Stimulated activated CD8-positive, alpha-beta memory T cell treated with anti-CD3 and anti-CD28 coated beads, Interleukin-15, amount 100 ng/mL, for 4 hours (primary cell): ENCODE measurements around the gene TRIO.
"Not testable (repeated sequence)": the region's sequence is repeated elsewhere in the genome, so short reads cannot be mapped to it uniquely, and the experiment has no call there.

Source experiments
- DNase-seq, 2 donors: peaks; one replicate each; pipeline ENCODE4 v3.0.0-alpha.2; 2020; ENCODE audit warnings: low read depth in 2 of 2

Gene TRIO

DNA sequence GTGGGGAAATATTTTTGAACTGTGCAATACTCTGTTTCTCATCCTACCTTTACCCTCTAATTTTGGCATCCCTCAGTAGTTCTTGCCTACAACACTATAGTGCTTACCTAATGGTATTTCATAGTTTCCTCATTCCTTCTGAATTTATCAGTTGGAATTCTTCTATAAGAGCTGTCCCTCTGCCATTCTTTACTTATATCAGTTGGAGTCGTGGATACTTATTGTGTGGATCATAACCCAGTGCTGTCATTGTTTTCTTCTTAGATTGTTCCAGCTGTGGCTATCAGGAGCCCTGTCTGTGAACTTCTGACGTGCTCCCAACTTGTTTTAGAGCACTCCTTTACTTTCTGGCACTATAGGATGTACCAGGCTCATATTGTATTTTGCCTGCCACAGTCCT is 292.3 kb downstream of the TRIO start:
- no peak for DNase-seq

DNA sequence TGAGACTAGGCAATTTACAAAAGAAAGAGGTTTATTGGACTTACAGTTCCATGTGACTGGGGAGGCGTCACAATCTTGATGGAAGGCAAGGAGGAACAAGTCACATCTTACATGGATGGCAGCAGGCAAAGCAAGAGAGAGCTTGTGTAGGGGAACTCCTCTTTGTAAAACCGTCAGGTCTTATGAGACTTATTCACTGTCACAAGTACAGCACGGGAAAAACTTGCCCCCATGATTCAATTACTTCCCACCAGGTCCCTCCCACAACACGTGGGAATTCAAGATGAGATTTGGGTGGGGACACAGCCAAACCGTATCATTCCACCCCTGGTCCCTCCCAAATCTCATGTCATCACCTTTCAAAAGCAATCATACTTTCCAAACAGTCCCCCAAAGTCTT is 293.0 kb downstream of the TRIO start:
- not testable (repeated sequence) for DNase-seq

DNA sequence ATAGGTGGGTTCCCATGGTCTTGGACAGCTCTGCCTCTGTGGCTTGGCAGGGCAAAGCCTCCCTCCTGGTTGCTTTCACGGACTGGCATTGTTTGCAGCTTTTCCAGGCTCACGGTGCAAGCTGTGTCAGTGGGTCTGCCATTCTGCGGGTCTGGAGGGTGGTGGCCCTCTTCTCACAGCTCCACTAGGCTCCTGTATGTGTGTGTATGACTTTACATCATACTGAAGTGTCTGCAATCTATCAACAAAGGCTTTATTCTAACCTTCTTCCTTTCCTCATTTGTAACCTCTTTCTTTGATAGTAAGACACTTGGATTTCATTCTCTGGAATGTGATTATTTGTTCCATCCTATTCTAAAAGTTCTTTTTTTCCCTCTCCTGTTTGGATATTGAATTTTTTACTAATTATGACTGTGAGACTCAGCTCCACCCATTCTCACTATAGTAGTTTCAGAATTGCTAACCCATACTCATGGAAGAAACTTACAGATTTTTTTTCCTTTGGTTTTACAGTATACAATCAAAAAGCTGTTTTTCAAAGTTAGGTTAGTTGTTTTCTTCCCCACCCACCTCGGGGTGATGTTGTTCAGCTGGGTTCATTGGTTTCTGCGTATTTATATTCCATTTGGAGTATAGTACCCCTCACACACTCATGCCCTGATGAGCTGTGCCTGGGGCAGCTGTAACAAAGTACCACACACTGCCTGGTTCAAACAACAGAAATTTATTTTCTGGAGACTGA is 293.8 kb downstream of the TRIO start:
- DNase-seq: no peak

DNA sequence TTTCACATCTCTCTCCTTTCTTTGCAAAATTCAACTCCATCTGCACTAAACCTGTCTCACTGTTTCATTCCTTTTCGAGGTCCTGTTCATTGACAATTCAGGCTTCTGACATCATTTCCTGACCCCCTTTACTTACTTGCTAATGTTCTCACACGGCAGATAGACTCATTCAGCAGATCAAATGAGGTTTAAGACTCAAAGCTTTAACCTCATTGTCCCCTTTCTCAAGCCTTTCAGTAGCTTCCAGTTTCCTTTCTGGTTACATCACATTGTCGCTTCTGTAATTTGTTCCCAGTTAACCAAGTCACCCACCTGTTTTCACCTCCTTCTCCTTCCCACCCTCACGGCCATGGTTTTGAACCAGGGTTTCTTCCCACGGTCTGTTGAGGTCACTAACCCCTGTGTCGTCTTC is 295.1 kb downstream of the TRIO start:
- no peak for DNase-seq

DNA sequence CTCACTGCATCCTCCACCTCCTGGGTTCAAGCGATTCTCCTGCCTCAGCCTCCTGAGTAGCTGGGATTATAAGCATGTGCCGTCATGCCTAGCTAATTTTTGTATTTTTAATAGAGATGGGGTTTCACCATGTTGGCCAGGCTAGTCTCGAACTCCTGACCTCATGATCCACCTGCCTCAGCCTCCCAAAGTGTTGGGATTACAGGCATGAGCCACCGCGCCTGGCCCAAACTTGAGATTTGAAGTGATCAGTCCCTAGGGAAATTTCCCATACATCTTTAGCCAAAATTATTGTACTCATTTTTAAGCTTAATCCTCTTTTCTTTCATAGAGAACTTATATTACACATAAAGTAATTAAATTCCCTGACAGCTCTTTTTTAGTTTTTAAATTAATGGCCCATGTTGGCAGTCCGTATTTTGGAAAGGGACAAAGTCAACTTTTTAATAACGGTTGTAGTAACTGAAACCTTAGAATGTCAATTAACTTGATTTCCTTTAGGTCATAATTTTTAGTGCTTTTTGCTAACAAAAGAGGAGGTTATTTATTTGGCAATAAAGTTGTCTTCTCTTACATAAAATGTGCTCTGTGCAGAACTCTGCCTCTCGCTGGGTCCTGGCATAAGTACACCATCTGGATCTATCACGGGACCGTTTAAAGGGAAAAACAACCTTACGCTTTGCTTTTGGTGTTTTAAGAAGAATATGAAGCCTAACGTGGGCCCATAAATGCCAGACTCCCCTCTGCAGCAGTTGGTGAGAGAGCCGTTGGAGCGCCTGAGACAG is 296.1 kb downstream of the TRIO start:
- DNase-seq: no peak

DNA sequence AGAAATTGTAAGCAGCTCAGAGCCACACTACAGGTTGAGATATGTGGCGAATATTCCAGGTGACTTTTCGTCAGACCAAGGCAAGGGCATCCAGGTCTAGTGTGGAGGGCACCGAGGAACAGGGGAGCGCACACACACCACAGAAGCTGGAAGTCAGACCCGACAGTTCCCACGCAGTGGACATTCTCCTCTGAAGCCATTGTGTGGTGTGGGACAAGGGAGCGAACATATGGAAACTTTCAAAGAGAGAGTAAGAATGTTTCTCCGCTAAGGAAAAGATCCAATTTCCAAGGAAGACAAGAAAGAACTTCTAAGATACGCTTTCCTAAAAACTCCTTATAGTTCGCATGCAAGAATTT is 297.1 kb downstream of the TRIO start:
- DNase-seq: no peak

DNA sequence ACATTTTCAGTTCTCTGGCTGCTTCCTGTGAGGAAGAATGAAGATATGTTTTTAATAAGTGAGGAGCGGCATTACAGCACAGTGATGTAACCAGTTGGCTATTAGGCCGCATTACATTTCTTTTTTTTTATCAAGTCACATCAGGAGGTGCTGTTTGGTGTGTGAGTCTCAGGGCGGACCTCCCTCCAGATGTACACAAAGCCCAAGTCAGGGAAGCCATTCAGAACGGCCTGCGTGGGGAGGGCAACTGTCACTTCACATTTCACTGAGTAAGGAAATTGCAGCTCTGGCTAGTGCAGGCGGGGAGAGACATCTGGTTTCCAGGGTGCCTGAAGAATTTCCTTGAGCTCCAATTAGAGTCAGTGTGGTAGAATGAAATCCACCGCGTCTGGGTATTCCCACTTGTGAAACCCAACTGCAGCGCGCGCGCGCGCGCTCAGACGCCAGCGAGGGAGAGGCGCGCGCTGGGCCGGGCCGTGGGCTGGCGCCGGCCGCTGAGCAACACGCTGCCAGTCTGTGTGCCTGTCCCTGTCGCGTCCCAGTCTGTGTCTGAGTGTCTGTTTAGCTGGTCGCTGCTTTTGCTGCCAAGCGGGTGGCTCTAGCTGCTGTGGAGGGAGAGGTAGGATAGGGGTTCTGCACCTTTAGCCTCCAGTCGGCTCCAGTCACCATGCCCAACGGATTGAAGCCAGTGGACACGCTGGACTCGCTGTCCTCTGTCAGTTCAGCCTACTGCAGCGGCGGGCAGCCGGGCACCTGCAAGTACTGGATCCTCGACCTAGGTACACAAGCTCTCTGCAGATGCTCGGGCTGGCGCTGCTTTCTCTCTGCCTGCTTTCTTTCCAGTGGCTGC is 297.7 kb downstream of the TRIO start:
- DNase-seq: no peak

DNA sequence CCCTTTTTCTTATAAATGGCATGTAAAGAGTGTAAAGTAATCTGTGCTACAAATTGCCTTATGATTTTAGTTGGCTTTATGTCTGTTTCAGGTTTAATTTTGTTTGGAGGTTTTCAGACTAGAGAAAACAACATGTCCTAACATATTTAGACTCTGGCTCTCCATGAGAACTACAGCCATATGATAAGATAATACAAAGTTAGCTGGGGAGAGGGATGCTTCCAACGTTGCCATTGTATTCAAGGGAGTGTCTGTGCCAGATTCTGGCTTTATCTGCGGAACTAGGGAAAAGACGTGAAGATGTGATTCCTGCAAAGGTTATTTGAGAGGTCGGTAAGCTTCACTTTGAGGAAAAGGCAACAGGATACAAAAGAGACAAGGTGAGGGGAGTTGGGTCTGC is 298.5 kb downstream of the TRIO start:
- no peak for DNase-seq

DNA sequence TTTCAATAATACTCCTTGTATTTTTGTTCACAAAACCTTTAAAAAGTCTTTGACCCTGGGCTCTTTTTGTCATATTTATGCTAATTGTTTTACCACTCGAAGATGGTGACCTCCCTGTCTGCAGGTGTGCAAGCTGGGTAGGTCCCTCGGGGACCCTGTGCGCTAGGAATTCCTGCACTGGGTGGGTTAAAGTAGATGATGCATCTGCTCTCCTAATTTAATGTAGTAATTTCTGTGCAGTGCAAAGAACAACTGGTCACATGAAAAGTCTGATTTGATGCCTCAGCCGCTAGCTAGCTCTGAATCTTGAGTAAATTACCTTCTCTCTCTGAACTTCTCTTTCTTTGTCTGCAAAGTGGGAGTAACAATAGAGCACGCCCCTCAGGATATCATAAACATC is 299.4 kb downstream of the TRIO start:
- no peak for DNase-seq

DNA sequence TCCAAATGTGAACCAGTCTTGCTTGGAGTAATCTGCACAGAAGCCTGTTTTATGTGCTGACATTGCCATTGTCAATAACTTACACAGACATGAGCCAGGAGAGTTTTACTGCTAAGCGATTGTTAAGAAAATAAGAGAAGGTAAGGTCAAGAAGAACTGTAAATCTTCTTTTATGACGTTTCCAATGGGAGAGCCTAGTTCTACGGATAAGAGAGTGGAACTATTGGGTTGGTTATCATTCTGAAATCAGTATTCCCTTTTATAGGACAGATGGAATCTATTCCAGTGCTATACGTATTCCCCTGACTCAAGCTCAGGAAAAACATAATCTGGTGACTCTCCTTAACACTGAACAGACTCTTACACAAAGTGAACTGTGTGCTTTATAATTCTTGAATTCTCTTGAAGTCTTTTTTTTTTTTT is 300.5 kb downstream of the TRIO start:
- DNase-seq: no peak

DNA sequence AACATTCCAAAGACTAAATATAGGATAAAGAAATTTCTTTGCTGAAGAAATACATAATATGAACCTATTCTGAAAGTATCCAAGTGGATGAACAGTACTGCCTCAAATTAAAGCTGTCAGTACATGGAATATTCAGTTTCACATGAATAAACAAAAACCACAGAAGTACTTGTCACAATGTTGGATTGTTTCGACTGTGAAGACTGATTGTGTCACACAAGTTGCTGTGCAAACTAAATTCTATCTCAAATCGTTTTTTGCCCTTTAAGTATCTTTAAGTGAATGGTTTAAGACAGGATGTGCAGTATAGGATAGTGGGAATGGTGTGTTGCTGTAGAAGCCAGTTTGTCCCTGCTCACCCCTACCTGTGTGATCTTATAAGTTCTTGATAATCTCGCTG is 301.0 kb downstream of the TRIO start:
- no peak for DNase-seq

DNA sequence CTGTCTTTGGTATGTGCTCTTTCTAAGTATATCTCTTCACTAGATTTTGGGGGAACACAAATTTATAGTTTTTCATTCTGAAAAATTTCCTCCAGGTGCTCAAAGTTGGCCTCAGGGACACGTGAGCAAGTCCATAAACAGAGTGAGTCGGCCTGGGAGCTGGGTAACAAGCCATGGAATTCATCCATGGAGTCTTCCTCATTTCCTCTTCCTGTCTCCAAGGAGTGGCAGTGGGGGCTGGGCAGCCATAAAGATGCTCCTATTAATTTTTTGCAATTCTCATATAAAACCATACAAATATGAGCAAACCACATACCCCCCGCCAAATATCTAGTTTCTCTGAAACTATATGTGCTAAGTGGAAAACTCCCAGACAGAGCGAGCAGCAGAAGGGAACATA is 301.9 kb downstream of the TRIO start:
- DNase-seq: no peak

DNA sequence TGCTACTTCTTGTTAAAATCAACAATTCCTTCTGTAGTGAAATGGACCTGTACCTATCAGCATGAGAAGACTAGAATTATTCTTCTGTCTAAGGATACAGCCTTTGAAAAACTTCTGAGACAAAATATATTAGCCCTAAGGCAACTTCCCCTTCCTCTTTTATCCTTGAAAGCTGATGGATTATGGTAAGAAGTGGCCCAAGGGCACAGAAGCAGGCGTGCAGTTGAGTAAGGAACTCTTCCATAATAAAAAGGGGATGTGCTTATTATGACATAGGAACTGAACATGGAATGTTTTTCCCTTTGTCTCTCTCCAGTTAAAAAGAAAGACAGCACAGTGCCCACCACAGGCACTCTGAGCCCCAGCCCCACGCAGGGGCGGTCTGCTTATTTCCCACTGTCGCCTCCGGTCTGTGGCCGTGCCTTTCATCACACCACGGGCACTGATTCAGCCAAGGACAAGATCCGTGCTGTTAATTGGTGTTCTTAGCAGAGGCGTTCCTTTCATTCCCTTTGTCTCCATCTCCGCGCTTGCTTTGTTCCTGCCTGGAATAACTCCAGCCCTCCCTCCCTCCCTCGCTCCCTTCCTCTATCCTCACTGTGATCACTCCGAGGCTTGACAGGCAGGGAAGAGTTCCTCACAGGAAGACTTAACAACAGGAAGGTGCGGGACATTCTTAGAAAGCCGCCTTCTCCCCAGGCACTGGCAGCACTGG is 302.6 kb downstream of the TRIO start:
- no peak for DNase-seq

DNA sequence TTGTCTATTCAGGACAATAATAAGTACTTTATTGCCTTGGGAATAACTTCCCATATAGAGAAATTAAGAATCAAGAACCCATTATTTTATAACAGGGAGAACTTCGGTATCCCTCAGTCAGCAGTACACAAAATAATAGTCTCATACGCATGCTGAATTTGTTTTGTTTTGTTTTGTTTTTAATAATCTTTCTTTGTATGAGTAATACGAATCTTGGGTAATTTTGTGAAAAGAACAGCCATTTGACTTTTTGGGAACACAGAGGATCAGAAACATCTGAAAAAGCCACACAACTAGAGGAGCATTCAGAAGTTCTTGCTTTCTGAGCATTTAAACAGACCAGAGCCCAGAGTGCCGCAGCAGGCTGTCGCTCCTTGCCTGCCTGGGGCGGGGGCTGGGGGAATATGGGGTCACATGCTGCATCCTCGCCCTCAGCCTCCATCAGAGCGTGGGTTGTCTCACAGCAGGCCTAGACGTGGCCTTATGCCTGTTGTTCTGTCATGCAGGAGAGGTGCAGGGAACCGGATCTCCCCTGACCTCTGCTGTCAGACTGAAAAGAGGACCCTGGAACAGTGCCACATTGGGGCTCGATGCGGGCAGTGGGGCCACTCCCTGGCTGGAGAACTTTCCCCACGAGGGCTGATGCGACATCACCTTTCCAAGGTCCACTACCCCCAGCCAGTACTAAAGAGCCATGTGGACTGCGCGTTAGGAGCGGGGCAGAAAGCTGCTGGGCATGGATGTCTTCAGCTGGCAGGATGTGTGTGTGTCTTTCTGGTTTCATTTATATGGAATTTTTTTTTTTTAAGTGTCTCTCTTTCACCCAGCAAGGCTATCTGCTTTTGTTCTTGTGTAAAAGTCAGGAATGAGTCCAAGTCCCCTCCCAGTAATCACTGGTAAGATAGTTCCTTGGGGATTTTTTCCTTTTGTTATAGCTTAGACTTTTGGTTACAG is 305.1 kb downstream of the TRIO start:
- DNase-seq: no peak

DNA sequence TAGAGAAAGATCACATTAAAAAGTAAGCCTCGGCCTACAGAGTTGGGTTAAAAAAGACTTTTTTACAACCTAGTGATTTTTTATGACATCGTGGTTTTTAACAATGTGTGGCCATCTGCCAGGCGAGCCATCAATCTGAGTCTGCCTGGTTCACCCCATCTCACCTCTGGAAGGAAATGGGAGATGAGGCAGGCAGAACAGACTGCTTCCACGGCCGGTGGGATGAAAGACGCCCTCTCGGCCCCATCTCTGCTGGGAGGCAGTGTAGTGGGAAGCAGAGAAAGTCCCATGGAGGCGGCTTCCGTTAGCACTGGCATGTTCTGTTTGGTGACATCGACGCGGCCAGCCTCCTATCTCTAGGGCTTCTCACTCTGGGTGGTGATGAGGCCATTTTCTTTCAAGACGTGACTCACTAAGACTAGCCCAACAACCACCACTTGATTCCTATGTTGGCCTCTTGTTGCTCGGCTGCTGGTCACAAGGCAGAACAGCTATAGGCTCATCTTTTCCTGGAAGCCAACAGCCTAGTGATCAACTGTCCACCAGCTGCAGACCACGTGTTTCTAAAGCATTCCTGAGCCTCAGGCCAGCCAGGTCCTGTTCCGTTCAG is 306.0 kb downstream of the TRIO start:
- no peak for DNase-seq

DNA sequence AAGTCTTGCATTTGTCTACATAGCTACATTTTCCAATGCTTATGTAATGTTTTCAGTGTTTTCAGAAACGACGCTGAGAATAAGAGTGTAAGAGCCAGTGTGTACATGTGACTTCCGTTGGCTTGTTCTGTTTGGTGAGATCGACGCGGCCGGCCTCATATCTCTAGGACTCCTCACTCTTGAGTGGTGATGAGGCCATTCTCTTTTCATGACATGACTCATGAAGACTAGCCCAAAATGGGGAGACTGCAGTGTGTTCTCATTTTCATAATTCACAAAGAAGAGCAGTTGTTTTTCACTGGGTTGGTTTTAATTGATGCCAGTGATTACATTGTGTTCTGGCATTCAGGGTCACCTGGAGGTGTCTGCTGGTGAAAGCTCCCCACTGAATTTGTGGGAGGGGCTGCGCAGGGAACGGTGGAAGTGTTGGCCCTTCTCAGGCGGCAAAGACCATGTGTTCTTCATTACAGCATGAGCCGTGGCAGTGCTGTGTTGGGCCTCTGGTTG is 306.9 kb downstream of the TRIO start:
- DNase-seq: no peak

DNA sequence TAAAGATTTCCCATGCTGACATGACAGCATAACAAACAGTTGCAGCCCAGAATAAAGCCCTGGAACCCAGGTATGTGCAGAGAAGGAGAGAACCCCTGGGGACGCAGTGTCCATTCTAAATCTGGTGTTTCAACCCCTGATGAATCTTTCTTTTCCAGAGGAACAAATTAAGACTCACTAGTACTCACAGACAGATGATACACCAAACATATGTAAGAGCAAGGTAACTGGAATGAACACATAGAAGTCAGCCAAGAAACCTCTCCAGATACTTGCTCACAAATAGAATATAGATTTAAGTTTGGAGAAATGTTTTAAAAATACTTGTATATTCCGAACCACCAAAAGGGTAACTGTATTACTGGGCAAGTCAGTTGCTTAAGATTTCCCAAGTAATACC is 307.6 kb downstream of the TRIO start:
- DNase-seq: no peak

DNA sequence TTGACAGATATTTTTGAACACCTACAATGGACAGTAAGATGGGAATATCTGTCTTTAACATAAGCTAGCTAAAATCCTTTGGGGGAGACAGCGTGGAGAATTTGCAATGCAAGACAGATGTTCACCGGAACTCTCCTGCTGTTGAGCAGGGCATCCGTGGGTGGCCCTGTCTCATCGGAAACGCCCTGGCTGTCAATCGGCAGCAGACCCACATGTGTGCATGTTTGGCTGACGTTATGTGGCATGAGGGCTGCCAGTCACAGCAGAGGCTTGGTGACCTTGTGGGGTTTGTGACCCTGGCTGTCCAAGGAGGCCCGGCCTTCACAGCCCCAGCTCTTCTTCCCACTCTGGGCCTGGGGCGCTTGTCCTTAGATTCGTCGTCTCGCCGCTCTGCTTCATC is 308.7 kb downstream of the TRIO start:
- no peak for DNase-seq

DNA sequence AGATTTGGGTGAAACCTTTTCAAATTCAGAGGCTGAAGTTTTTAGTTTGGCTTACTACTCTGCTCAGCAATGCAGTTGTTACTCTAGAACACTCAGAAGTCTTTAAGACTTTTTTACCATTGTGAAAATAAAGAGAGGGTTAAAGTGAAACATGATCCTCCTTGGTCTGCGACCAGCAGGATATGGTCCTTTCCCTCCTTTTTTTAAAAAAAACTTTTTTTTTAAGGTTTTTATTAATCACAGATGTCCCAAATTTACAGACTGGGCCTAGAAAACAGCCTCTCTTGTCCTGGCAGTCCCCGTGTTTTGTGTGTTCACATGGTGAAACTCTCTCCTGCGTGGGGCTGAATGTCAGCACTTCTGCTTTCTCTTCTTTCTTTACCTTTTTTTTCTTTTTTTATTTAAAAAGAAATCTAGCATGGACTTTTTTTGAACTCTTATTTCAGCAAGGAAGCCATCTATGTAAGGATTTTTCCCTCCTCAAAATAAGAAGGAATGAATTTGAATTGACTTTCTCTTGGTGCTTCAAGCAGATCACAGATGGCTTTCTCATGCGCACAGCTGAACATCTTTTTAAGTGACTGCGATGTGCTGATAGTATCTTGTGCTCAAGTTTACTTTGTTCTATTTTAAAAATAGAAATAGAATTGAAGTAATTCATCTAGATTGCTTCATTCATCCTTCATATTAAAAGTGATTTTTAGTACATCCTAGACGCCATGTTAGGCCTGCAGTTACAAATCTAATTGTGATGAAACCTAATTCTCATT is 309.7 kb downstream of the TRIO start:
- DNase-seq: no peak
